NCI-H1694 treated with DMSO at 0.1 percent for 48 hours (cell line): ENCODE results near the gene RBMX.
"Not testable (repeated sequence)": the region's sequence is repeated elsewhere in the genome, so short reads cannot be mapped to it uniquely, and the experiment has no call there.

Experiments used
- DNase-seq: peaks from one replicate; lab custom pipeline; 2025; lab: John Stamatoyannopoulos, UW

Gene RBMX

GRCh38 chrX:136880452-136881013 lies at the start of gene RBMX:
Gene RBMX, minus strand, starts transcription at chrX:136880725. Its CDS starts 1,298 bp downstream, at chrX:136879427.
- peak; percentile 97 for DNase-seq

- not testable (repeated sequence) for DNase-seq
These were observed 40.9 kb upstream of the RBMX start for GRCh38 chrX:136921438-136921837.

GRCh38 chrX:136920001-136920400 lies 39.5 kb upstream of the RBMX start:
- DNase-seq, result no peak

GRCh38 chrX:136916827-136917226 lies 36.3 kb upstream of the RBMX start:
- DNase-seq, result no peak

- DNase-seq, result not testable (repeated sequence)
These were observed 31.1 kb upstream of the RBMX start for GRCh38 chrX:136911661-136912060.

- DNase-seq, result no peak
These were observed 30.7 kb upstream of the RBMX start for GRCh38 chrX:136911253-136911652.

GRCh38 chrX:136910565-136911035 lies 30.1 kb upstream of the RBMX start:
- no peak for DNase-seq

GRCh38 chrX:136909706-136910564 lies 29.4 kb upstream of the RBMX start:
- peak; percentile 80 for DNase-seq

- peak; percentile 66 for DNase-seq
These were observed 28.7 kb upstream of the RBMX start for GRCh38 chrX:136909119-136909705.

- DNase-seq, result no peak
These were observed 27.1 kb upstream of the RBMX start for GRCh38 chrX:136907621-136908020.

GRCh38 chrX:136906921-136907510 lies 26.5 kb upstream of the RBMX start:
- no peak for DNase-seq

GRCh38 chrX:136904067-136904466 lies 23.5 kb upstream of the RBMX start:
- not testable (repeated sequence) for DNase-seq

GRCh38 chrX:136900071-136900470 lies 19.5 kb upstream of the RBMX start:
- DNase-seq, result not testable (repeated sequence)

- no peak for DNase-seq
These were observed 18.7 kb upstream of the RBMX start for GRCh38 chrX:136899221-136899620.

GRCh38 chrX:136898752-136899151 lies 18.2 kb upstream of the RBMX start:
- DNase-seq, result not testable (repeated sequence)

- no peak for DNase-seq
These were observed 15.8 kb upstream of the RBMX start for GRCh38 chrX:136896121-136896914.

GRCh38 chrX:136892412-136892811 lies 11.9 kb upstream of the RBMX start:
- DNase-seq, result no peak

- DNase-seq, result not testable (repeated sequence)
These were observed 10.1 kb upstream of the RBMX start for GRCh38 chrX:136890596-136890995.

GRCh38 chrX:136889269-136889668 lies 8.7 kb upstream of the RBMX start:
- no peak for DNase-seq

- DNase-seq, result no peak
These were observed 498 bp downstream of the RBMX start for GRCh38 chrX:136880003-136880451.

- no peak for DNase-seq
These were observed 1.4 kb downstream of the RBMX start for GRCh38 chrX:136879001-136879687.
